CD4-positive, alpha-beta T cell (primary cell): ENCODE results near the gene KCNQ4. TPM values are rescaled to one million over a fixed set of nuclear protein-coding genes. Genes with fewer than 3 reads are reported as not detected.
A peak's percentile ranks its signal among the peaks of the same experiment; 100 is the strongest.

ENCODE experiments used
- ATAC-seq: fragments of 200-7000 bp; cut with Tn5 transposase; one replicate; pipeline ENCODE4 v1.10.0; 2022; ENCODE audit warnings: mild to moderate bottlenecking; ENCODE audit not compliant: poor library complexity
- CTCF ChIA-PET: fragments of 350-600 bp; sonication (Branson Sonifier 250); formaldehyde crosslinking; loops from one replicate; lab custom pipeline; 2021; ENCODE audit warnings: antibody characterized with exemption, inconsistent platforms; lab: Charles Lee
- POLR2A ChIA-PET: fragments of 350-600 bp; sonication (Branson Sonifier 250); formaldehyde crosslinking; loops from one replicate; lab custom pipeline; 2021; ENCODE audit warnings: antibody characterized with exemption, inconsistent platforms; lab: Charles Lee
- DNase-seq, 14 experiments: peaks; one replicate each; pipeline ENCODE4 v3.0.0-alpha.2; 2013 to 2020; ENCODE audit warnings: mixed read lengths in 2 of 14
- H3K27ac ChIP-seq, 2 donors: one replicate each; pipeline versions ENCODE4 v1.5.1 to v1.7.0; 2013; ENCODE audit warnings: low read length in 2 of 2, low read depth in 1 of 2, mild to moderate bottlenecking in 1 of 2
- H3K27me3 ChIP-seq, 2 experiments: 1 replicate in 1 of 2; 2 replicates in 1 of 2; pipeline versions ENCODE4 v1.6.1 to v1.7.0; 2013; ENCODE audit warnings: low read length in 2 of 2, control low read depth in 1 of 2, mild to moderate bottlenecking in 1 of 2, moderate library complexity in 1 of 2; ENCODE audit not compliant: insufficient read depth in 2 of 2, control insufficient read depth in 1 of 2
- H3K36me3 ChIP-seq: one replicate; pipeline ENCODE4 v1.6.1; 2013; ENCODE audit warnings: low read length, control low read depth; ENCODE audit not compliant: insufficient read depth
- H3K4me1 ChIP-seq: one replicate; pipeline ENCODE4 v1.6.1; 2013; ENCODE audit warnings: low read length, control low read depth; ENCODE audit not compliant: insufficient read depth
- H3K4me3 ChIP-seq: one replicate; pipeline ENCODE4 v1.5.1; 2013; ENCODE audit warnings: mild to moderate bottlenecking, low read length, moderate library complexity
- H3K9me3 ChIP-seq, 2 experiments: 1 replicate in 1 of 2; 2 replicates in 1 of 2; pipeline versions ENCODE4 v1.6.1 to v1.7.0; 2013; ENCODE audit warnings: low read length in 2 of 2, mild to moderate bottlenecking in 2 of 2, control low read depth in 1 of 2, moderate library complexity in 1 of 2; ENCODE audit not compliant: control insufficient read depth in 1 of 2, insufficient read depth in 1 of 2
- H3K27ac Mint-ChIP-seq: one replicate; pipeline ENCODE4 v1.8.0; 2020; ENCODE audit warnings: mixed read lengths
- H3K27me3 Mint-ChIP-seq: one replicate; pipeline ENCODE4 v1.8.0; 2021; ENCODE audit warnings: mixed read lengths
- H3K36me3 Mint-ChIP-seq: one replicate; pipeline ENCODE4 v1.8.0; 2021; ENCODE audit warnings: low read depth, mixed read lengths
- H3K4me1 Mint-ChIP-seq: one replicate; pipeline ENCODE4 v1.8.0; 2021; ENCODE audit warnings: low read depth, mixed read lengths
- H3K4me3 Mint-ChIP-seq: one replicate; pipeline ENCODE4 v1.8.0; 2020; ENCODE audit warnings: mild to moderate bottlenecking, mixed read lengths
- H3K9me3 Mint-ChIP-seq: one replicate; pipeline ENCODE4 v1.8.0; 2020; ENCODE audit warnings: mixed read lengths
- intact Hi-C, 2 experiments: fragments of 100-400 bp; cut with DNase I in 1 of 2; cut with micrococcal nuclease in 1 of 2; formaldehyde crosslinking; loops; one replicate each; pipeline versions ENCODE4 v1.15.1 to v1.9.0; 2023 to 2025; cut with DNase I, micrococcal nuclease
- total RNA-seq, 174 experiments: library from RNA in 2 of 174; stranded (reverse) in 2 of 174; gene quantifications; one replicate each; pipeline ENCODE4 v1.2.3 and lab custom pipeline; 2021 to 2026
- TF ChIP-seq, protein P1 (sequence below): fragments of 200-600 bp; IDR thresholded peaks from one replicate; pipeline ENCODE4 v1.8.0; 2022; ENCODE audit warnings: antibody characterized with exemption, mild to moderate bottlenecking

Gene KCNQ4
- total RNA-seq, 2 experiments from 2014 or later: 0.25 to 0.30 TPM

DNA sequence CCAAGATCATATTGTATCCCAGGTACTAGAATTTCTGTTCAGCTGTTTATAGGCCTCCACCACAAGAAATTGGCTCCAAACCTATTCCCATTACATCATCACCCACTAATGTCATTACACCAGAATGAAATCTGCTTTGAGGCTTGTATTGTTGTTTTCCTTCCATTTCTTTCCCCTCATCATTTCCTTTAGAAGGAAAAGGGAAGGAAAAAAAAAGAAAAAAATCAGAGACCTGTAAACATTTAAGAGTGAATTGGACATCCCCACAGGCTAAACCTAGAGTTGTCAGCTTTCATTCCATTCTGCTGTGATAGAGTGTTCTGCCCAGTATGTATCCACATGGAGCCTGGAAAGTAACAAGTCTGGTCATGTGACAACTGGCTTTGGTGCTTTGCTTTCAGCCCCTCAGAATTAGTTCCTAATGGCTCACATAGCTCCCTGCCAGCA, 47.5 kb upstream of the KCNQ4 start:
- H3K36me3 Mint-ChIP-seq: peaks cover 48% of the 10 kb centered on the region
- H3K9me3 ChIP-seq: no peaks in the 10 kb centered on the region
- ATAC-seq (no peak), DNase-seq (no peak)
- no peak overlapping the region for H3K27ac Mint-ChIP-seq
- H3K27ac ChIP-seq: no peak overlapping the region
- peaks cover 5% of the 10 kb centered on the region for H3K4me1 ChIP-seq
- ChIA-PET CTCF (no interaction called here), POLR2A (no interaction called here)
- no peak overlapping the region for H3K4me3 Mint-ChIP-seq
- peaks cover 57% of the 10 kb centered on the region for H3K4me1 Mint-ChIP-seq
- H3K36me3 ChIP-seq: peaks cover 23% of the 10 kb centered on the region
- intact Hi-C loops: no loop called here
- no peaks in the 10 kb centered on the region for H3K9me3 Mint-ChIP-seq
- no peak overlapping the region for H3K4me3 ChIP-seq
- H3K27me3 ChIP-seq: no peaks in the 10 kb centered on the region
- TF ChIP-seq, protein P1, sequence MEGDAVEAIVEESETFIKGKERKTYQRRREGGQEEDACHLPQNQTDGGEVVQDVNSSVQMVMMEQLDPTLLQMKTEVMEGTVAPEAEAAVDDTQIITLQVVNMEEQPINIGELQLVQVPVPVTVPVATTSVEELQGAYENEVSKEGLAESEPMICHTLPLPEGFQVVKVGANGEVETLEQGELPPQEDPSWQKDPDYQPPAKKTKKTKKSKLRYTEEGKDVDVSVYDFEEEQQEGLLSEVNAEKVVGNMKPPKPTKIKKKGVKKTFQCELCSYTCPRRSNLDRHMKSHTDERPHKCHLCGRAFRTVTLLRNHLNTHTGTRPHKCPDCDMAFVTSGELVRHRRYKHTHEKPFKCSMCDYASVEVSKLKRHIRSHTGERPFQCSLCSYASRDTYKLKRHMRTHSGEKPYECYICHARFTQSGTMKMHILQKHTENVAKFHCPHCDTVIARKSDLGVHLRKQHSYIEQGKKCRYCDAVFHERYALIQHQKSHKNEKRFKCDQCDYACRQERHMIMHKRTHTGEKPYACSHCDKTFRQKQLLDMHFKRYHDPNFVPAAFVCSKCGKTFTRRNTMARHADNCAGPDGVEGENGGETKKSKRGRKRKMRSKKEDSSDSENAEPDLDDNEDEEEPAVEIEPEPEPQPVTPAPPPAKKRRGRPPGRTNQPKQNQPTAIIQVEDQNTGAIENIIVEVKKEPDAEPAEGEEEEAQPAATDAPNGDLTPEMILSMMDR: no peak
- no peaks in the 10 kb centered on the region for H3K27me3 Mint-ChIP-seq

DNA sequence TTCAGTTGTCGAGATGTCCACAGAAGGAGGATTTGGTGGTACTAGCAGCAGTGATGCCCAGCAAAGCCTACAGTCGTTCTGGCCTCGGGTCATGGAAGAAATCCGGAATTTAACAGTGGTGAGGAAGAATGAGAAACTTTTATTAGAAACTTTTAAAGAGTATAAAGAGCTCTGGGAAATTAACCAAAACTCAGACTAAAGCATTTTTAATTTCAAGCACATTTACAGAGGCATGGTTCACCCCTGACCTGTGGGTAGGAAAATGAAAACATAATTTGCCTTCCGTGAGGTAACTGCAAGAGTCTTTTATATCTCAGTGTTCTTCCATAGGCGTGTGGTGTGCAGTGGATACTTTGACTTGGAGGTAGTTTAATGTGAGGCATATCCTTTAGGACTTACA, 44.8 kb upstream of the KCNQ4 start:
- DNase-seq (no peak), ATAC-seq (no peak)
- Histone ChIP-seq H3K9me3 (no peaks in the 10 kb centered on the region), H3K4me3 (no peak overlapping the region), H3K36me3 (peaks cover 49% of the 10 kb centered on the region), H3K4me1 (peaks cover 10% of the 10 kb centered on the region), H3K27ac (no peak overlapping the region), H3K27me3 (no peaks in the 10 kb centered on the region)
- POLR2A ChIA-PET: no interaction called here
- Mint-ChIP-seq H3K27me3 (no peaks in the 10 kb centered on the region), H3K27ac (no peak overlapping the region), H3K4me1 (peaks cover 70% of the 10 kb centered on the region), H3K4me3 (no peak overlapping the region), H3K9me3 (no peaks in the 10 kb centered on the region), H3K36me3 (peaks cover 66% of the 10 kb centered on the region)
- intact Hi-C loops: no loop called here
- TF ChIP-seq, protein P1: no peak
- CTCF ChIA-PET: interaction anchor here (0.9 to 1.3 kb wide), 2 partner anchors 66 to 214 kb away, joined by 3 read pairs; no protein-coding TSS in a partner anchor

DNA sequence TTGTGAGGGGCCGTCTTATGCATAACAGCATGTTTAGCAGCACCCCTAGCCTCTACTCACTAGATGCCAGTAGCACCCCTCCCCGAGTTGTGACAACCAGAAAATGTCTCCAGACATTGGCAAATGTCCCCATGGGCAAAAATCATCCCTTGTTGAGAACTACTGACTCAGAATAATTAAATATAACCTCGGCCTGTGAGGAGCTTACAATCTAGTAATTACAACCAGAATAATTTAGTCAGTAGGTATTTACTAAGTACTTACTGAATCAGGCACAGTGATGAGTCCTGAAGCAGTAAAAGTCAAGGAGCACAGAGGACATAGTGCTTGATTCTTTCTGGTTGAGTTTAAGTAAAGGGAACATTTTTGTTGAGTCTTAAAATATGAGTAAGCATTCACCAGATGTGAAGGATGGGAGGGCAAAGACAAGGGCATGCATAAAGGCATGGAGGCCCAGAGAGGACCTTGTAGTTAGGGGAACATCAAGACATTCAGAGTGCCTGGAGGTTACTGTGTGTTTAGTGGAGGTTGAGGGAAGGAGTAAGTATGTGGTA, 44.1 kb upstream of the KCNQ4 start:
- Mint-ChIP-seq H3K9me3 (no peaks in the 10 kb centered on the region), H3K4me3 (no peak overlapping the region), H3K27me3 (no peaks in the 10 kb centered on the region), H3K36me3 (peaks cover 70% of the 10 kb centered on the region), H3K27ac (peak overlapping the region; percentile 6), H3K4me1 (peaks cover 73% of the 10 kb centered on the region)
- H3K4me1 ChIP-seq: peaks cover 10% of the 10 kb centered on the region
- intact Hi-C loops: no loop called here
- ChIA-PET CTCF (interaction anchor here (1.3 to 1.5 kb wide), 2 partner anchors 20 to 213 kb away, joined by 3 read pairs; no protein-coding TSS in a partner anchor), POLR2A (no interaction called here)
- DNase-seq: no peak
- no peak for ATAC-seq
- no peak overlapping the region for H3K4me3 ChIP-seq
- no peak overlapping the region for H3K27ac ChIP-seq
- TF ChIP-seq, protein P1: no peak
- H3K9me3 ChIP-seq: no peaks in the 10 kb centered on the region
- H3K36me3 ChIP-seq: peaks cover 53% of the 10 kb centered on the region
- H3K27me3 ChIP-seq: no peaks in the 10 kb centered on the region
